Endometrial microvascular endothelial cells (primary cell): ENCODE data around the gene LEMD1. TPM values are rescaled to one million over a fixed set of nuclear protein-coding genes. Genes with fewer than 3 reads are reported as not detected.
"Not testable (repeated sequence)": the region's sequence is repeated elsewhere in the genome, so short reads cannot be mapped to it uniquely, and the experiment has no call there.

Experiments used
- in situ Hi-C: cut with HindIII; loops from 2 replicates; pipeline ENCODE4 v1.10.0; 2017; ENCODE audit warnings: low sequenced_read_pairs, low pct_unique_long_range_greater_than_20kb; ENCODE audit errors: inconsistent ontology term
- total RNA-seq: library from RNA; depleted of rRNA; stranded (reverse); fragments of >200 nt; gene quantifications from one replicate; pipeline ENCODE4 v1.2.3, GENCODE V29; 2015; ENCODE audit errors: inconsistent ontology term

LEMD1 gene
- total RNA-seq, 1 donor from 2014 or later, result not detected

DNA sequence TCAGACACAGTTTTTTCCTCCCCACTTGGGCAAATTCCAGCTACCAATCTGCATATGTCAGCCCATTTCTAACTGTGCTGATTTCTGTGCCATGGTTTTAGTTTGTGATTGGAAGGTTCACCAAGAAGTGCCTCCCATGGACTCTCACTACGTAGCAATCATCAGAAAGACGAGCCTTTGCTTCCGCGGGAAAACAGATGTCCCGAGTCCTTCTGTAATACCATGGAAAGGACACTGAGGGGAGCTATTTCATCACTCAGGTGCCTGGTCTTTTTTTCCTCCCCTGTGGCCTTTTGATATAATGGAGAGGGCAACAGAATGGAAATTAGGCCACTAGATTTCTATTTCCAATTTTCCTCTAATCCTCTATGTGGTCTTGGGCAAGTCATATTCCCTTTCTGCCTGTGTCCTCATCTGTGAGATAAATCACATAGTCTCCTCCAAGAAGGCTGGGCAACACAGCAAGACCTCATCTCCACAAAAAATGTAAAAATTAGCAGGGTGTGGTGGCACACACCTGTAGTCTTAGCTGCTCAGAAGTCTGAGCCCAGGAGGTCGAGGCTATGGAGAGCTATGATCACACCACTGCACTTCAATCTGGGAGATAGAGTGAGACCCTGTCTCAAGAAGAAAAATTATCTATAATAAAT, 24.8 kb downstream of the LEMD1 start:
- in situ Hi-C loops, result no loop called here

DNA sequence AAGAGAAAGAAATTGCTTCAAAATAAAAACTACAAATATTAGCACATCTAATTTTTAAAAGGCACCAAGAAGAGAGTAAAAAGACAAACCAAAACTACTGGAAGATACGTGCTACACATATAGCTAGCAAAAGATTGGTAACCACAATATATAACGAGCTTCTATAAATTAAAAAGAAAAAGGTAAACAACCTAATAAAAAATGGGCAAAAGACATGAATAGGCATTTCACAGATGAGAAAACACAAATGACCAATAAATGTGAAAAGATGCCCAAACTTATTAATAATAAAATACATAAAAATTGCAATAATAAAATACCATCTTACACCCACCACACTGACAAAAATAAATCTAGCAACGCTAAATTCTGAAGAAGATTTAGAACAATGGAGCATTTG, 26.2 kb downstream of the LEMD1 start:
- in situ Hi-C loops, result no loop called here

DNA sequence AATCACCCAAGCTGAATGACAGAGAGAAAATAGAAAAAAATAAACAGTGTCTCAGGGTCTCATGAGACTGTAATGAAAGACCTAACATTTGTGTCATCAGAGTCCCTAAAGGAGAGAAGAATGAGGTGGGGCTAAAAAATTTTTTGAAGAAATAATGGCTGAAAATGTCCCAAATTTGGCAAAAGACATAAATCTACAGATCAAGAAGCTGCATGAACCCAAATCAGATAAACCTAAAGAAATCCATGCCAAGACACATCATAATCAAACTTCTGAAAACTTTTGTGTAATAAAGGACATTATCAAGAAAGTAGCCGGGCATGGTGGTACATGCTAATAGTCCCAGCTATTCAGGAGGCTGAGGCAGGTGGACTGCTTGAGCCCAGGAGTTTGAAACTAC, 29.2 kb downstream of the LEMD1 start:
- in situ Hi-C loops, result no loop called here

DNA sequence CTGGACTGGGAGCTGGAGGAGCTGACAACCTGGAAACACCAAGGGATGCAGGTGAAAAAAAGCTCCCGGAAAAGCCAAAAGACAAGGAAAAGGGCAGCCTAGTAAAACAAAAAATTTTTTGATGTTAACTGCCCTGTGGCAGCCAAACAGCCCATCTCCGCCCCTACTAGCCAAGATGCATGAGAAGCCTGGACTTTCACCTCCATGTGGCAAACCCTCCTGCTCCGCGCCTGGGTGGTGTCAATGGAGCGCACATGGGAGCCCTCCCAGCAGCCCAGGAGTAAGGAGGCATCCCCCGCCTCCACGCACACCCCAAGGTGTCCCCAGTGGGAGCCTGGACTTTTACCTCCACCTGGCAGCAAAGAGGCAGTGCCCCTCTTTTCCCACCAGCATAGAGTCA, 30.5 kb downstream of the LEMD1 start:
- in situ Hi-C loops, result no loop called here

DNA sequence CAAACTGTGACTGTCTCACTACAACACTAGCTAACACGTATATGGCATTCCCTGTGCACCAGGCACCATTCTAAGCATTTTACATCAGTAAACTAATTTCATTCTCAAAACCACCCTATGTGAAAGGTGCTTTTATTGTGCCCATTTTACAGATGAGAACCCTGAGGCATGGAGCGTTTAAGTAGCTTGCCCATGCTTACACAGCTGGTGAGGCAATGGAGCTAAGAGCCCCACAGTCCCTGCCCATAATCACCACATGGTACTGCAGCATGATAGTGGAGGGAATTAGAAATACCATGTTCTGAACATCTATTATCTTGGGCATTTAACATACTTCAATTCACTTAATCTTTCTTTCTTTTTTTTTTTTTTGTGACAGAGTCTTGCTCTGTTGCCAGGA, 34.0 kb downstream of the LEMD1 start:
- in situ Hi-C loops, result no loop called here

DNA sequence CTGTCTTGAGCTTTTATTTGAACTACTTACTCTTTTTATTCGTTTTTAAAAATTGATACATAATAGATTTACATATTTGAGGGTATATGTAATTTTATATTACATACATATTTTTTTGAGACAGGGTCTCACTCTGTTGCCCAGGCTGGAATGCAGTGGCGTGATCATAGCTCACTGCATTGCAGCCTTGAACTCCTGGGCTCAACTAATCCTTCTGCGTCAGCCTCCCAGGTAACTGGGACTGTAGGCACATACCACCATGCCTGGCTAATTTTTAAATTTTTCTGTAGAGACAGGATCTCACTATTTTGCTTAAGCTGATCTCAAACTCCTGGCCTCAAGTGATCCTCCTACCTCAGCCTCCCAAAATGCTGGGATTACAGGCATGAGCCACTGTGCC, 38.9 kb downstream of the LEMD1 start:
- in situ Hi-C loops, result not testable (repeated sequence)

DNA sequence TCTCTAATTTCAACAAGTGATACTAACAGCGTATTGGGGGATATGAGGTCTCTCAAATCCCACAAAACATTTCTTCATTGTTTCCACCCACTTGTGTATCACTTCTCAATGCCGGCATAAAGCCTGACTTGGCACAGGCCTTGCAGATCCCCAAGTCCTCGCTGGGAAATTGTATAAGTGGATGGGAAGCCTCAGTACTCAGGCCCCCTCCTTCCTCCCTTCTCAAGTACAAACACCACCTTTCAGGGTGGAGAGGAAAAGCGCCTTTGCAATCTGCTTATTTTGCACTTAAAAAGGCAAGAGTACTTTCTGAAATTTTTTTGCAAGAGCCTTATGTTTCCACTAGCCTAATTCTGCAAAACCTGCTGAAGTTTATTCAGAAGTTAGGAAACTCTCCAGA, 39.3 kb downstream of the LEMD1 start:
- in situ Hi-C loops, result no loop called here

DNA sequence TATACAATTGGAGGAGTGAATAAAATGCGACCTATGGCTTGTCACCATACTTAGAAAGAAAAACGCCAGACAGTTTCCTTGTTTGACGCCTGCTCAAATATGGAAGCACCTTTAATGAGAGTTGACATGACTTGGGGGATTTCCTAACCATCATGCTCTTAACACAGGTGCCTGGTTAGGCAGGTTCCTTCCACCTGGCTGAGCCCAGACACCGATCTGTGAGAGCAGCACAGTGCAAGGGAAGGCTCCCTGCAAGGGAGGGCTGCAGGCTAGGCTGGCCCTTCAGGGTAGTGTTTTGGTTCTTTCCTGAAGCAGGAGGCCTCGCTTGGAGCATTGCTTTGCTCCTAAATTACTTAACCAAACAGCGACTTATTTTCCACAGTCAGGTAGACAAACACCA, 40.6 kb downstream of the LEMD1 start:
- in situ Hi-C loops, result no loop called here

DNA sequence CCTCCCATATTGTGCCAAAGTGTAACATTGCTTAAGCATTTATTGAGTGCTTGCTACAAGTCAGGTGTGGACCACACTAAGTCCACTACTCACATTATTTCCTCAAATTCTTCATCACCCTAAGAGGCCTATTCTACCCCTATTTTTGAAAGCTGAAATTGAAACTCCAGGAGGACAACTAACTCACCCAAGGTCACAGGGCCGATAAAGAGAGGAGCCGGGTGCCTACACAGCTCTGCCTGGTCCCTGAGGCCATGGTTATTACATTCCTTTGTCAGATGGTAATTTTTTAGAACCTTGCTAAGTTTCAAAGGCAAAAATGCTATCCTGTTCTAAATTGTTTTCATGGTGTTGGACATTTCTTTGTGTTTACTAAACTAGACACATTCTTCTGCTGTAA, 41.0 kb downstream of the LEMD1 start:
- in situ Hi-C loops, result no loop called here

DNA sequence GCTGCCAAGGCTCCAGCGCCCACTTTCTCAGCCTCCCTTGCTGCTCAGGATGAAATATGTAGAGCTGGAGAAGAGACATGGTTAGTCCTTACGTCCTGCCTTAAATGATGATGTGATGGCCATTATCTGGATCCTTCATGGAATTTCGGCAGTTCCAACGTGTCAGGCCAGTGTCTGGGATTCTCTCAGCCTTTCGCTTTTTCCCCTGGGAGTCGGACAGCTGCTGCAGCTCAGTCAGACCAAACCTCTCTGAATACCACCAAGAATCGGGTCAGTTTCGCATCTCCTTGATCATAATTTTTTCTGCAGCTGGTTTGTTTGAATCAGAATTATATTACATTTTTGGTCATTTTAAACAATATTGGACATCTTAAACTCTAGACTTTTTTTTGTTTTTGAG, 42.8 kb downstream of the LEMD1 start:
- in situ Hi-C loops, result no loop called here

DNA sequence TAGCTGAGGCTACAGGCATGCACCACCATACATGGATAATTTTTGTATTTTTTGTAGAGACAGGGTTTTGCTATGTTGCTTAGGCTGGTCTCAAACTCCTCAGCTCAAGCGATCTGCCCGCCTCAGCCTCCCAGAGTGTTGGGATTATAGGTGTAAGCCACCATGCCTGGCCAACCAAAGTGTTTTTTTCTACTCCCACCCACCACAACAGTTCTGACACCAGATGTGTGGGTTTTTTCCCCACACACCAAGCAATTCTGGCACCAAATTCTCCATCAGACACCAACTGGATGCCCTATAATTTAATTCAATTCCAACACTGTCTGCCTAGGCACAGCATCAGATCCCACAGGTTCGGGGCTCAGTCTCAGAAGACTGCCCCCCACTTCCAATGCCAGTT, 44.5 kb downstream of the LEMD1 start:
- in situ Hi-C loops, result no loop called here

DNA sequence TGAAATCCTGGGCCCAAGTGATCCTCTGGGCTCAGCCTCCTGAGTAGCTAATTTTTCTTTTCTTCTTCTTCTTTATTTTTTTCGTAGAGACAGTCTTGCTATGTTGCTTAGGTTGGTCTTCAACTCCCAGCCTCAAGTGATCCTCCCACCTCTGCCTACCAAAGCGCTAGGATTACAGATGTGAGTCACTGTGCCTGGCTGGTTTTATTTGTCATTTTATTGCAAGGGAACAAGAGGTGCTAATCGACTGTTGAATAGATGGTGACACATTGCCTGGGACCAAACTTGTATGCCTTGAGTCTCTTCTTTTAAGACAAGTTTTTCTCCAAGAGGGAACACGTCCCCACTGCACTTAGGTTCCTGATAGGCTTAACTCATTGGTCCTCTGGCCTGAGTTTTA, 45.1 kb downstream of the LEMD1 start:
- in situ Hi-C loops, result no loop called here

DNA sequence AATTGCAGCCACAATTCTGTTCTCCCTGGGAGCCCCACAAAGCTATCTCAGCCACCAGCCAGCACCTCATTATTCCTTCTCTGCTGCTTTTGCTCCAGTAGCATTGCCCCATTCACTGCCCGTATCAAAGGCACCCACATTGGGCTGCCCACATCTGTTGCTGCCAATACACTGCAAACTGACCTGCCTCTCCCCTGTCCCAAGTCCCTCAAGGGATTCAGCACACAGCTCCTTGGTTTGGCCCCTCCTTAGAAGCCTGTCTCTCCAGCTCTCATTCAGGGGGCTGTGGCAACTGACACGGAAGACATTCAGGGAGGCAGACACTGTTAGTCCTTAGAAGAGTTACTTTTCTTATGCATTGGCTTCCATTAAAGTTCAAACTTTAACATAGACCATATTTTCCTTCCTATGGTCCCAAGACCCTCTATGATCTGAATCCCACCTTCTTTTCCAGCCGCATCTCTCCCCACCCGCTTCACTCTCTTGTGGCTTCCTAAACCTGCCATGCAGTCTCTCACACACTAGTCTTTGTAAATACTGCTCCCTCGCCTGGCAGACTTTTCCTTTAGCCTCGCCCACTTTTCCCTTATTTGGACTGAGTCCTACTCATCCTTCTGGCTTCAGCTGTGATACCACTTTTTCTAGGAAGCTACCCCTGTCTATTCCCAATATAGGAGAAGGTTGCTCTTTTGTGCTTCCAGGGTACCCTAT, 45.9 kb downstream of the LEMD1 start:
- in situ Hi-C loops, result no loop called here

DNA sequence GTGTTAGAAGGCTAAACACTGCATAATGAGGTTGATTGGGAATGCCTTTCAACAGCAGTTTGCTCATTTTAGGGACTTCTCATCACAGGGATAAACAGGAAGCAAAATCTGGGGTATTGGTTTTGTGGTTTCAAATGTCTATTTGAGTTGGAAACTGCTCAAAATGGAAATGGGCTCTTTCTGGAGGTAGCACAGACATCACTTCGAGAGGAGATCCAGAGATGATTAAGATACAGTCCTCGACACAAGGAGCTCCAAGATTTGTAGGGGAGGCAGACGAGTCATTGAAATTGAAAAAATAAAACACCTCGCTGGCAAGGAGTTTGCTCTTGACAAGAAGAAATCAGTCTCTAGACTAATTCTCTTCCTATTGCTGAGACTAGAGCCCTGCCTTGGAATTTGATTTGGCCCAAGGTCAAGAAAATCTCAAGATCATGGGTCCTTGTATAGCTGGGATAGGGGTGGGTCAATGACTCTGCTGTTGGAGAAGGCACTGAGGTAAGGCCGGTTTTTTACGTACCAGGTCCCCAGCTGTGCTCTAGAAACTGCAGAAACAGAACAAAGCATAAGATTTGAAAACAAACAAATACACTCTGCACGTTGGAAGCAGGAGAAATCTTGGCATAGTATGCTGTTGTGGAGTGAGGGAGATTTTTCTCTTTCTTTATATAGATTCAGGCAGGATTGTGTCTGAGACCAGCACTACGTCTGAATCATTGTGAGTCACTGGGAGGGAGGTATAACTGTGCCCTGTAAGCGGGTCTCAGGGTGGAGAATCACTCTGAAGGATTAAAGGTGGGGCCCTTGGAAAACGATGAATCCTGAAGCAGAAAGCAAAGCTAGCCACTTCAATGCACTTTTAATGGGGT, 47.4 kb downstream of the LEMD1 start:
- in situ Hi-C loops, result no loop called here

DNA sequence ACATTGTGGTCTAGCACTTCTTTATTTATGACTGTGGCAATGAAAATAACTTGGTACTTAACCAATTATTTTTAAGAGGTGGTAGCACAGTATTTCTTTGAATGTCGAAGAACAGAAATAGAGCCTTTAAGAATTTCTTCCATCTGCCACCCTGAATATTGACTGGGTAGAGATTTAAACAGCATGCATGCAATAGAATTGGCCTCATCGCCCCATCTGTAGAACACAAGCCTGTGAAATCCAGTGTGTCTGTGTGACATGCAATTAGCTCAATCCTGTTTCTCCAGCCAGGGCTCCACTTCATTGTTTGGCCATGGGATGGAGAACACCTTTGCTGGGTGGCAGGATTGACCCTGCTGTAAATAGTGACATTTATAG, 48.1 kb downstream of the LEMD1 start:
- in situ Hi-C loops, result no loop called here

DNA sequence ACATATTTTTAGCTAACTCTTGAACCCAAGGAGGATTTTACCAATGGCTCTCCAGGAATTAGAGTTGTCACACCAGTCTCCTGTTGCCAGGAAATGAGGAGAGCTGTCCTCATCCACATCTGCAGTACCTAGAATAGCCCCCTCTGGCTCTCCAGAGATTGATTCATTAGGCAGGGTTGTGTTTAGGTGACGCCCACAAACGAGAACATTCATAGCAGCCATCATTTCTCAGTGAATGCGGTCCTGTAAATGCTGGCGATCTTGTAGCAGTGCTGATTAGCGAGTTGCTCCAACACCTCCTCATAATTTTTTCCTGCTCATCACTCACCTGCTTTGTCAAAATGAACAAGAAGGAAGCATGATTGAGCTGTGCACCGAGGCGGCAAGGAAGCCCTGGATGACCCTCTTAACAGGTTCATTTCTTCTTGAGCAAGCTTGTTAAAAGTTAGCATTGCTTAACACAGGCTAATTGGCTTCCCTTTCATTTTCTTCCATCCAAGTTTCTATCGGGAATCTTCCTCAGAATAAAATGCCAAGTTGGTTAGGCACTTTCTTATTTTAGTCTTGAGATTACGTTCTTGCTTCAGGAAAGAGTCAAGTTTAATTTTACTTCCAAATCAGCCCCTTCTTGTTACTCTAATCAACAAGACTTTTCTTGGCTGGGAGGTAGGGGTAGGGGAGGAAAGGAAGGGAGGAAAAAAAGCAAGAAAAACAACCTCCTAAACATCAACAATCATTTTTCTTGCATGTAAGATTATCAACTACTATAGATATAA, 48.6 kb downstream of the LEMD1 start:
- in situ Hi-C loops, result no loop called here

DNA sequence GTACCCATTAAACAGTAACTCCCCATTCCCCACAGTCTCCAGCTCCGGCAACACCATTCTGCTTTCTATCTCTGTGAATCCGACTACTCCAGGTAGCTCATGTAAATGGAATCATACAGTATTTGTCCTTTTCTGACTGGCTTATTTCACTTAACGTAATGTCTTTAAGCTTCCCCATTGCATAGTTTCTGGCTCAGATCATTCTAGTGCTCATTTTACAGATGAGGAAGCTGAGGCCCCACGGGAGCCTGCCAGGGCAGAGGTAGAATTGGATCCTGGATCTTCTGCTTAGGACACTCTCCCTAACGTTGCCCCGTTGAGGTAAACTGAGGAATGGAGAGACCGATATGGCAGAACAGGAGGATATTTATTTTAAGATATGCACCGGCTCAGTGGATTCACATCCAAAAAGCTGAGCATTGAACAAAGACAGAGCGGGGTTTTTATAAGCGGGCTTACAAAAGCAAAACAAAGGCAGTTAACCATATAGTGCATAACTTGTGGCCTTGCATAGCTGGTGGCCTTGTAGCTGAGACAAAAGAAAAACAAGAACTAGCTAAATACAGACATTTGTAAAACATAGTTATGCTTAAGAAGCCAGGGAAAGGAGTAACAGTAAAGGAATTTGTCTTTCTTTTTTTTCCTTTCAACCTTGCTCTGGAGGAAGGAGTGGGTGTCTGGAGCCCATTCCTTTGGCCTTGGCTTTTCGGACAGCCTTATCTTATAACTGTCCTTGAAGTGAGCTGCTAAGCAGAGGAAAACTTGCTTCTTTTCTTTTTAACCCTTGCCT, 49.8 kb downstream of the LEMD1 start:
- in situ Hi-C loops, result no loop called here

DNA sequence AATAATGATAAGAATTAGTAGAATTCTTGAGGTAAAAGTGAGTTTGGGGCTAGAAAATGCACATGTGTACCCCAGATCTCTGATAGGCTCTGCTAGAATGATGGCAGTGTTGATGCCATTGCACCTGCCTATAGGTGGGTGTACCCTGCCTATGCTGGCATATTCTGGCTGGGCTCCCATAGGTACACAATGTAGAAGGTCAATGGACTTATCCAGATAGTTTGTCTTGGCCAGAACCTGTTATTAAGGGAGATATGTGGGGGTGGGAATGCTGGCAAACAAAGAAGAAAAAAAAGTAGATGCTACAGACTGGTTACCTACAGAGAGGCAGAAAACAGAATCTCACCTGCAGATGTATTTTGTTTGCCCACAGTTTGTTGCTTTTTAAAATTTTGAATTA, 51.1 kb downstream of the LEMD1 start:
- in situ Hi-C loops, result no loop called here

DNA sequence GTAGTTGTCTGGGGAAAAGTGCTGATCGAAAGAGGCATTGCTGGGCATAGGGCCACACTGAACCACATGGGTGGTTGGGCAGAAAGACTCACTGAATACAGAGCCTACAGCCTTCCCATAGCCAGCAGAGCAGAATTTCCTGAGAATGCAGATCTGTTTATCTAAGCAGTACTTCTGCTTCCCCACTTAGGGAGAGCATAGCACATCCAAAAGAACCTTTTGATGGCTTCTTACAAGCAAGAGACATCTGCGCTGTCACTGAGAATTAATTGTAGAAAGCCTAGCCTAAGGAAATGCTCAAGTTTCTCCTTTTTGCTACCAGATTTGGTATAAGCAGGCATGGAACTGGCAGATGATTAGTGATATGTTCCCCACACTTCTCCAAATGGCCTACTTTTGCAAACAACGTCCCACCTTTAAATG, 52.1 kb downstream of the LEMD1 start:
- in situ Hi-C loops, result no loop called here
